ENCODE data around the gene ACOXL.
"Not testable (repeated sequence)": the region's sequence is repeated elsewhere in the genome, so short reads cannot be mapped to it uniquely, and the experiment has no call there.

Gene ACOXL

DNA sequence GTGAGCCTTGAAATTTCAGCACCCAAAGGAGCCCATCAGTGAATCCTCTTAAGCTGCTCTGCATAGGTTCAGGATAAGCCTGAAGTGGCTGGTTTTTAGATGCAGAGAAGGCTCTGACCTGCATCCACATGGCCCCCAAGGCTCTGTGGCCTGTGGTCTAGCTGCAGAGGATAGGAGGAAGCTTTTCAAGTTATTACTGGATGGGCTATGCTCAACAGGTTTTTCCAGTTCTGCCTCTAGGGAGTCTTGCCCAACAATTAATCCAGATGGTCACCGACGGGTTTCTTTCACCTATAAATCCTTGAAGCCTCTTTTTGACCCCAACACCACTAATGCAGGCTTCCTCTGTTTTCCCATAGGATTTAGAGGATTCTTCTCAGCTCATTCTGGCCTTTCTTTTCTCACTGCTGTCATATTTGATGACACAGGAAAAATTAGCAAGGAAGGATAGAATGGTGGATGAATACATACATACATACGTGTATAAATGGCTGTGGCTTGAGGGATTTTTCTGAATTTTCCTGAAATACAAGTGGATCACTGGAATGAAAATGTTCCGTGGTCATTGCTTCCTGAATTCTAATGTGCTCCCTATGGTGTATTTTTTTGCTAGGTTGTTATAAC lies 336.2 kb downstream of the ACOXL start:
- in situ Hi-C loops (cut with MboI; ENCODE audit: low sequenced_read_pairs, unreplicated experiment), result no loop called here
- TF ChIP-seq, protein P1, sequence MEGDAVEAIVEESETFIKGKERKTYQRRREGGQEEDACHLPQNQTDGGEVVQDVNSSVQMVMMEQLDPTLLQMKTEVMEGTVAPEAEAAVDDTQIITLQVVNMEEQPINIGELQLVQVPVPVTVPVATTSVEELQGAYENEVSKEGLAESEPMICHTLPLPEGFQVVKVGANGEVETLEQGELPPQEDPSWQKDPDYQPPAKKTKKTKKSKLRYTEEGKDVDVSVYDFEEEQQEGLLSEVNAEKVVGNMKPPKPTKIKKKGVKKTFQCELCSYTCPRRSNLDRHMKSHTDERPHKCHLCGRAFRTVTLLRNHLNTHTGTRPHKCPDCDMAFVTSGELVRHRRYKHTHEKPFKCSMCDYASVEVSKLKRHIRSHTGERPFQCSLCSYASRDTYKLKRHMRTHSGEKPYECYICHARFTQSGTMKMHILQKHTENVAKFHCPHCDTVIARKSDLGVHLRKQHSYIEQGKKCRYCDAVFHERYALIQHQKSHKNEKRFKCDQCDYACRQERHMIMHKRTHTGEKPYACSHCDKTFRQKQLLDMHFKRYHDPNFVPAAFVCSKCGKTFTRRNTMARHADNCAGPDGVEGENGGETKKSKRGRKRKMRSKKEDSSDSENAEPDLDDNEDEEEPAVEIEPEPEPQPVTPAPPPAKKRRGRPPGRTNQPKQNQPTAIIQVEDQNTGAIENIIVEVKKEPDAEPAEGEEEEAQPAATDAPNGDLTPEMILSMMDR (IDR thresholded peaks at IDR 0.05; ENCODE audit: borderline replicate concordance, control extremely low read depth, extremely low read depth, insufficient read depth, missing control alignments), result no peak
- no peak for DNase-seq (ENCODE audit: low spot score)

DNA sequence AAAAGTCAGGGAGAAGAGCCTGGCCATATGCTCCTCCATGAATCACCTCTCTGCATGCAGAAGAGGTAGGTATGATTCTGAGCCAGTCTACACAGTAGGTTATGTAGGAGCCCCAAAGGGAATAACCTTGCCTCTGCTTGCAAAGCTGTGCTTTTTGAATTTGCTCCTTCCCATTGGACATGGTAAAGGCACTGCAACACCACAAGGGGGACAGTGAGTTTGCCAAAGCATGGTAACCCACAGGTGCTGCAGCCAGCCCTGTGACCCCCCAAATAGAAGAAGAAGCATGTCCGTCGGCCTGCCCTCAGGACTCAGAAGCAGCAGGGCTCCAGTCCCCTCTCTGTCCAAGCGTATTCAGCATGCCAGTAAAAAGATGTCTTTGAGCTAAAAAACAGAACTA lies 337.3 kb downstream of the ACOXL start:
- no peak for DNase-seq (ENCODE audit: low spot score)
- in situ Hi-C loops (cut with MboI; ENCODE audit: low sequenced_read_pairs, unreplicated experiment), result no loop called here
- TF ChIP-seq, protein P1 (IDR thresholded peaks at IDR 0.05; ENCODE audit: borderline replicate concordance, control extremely low read depth, extremely low read depth, insufficient read depth, missing control alignments), result no peak

DNA sequence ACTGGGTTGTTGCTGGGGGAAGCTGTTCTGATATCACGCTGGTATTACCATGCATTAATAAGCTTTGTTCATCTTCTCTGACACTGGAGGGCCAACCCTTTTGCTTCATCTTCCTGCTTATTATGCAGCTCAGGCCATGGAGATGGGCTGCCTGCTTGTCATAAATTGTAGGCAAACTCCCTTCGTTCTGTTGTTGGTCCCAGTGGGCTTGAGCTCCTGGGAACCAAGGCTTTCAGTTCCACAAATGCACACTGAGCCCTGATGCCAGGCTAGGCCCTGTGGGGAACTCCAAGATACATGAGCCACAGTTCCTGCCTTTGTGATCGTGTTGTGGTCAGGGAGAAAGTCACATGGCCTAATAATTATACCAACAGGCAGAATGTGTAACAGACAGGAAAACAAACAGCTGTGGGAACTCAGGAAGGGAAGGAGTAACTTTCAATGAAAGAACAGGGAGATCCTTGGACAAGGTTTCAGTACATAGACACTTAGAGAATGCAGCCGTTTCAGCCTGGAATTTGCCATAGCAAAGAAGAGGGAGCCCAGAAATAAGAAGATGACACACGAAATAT lies 339.3 kb downstream of the ACOXL start:
- TF ChIP-seq, protein P1 (IDR thresholded peaks at IDR 0.05; ENCODE audit: borderline replicate concordance, control extremely low read depth, extremely low read depth, insufficient read depth, missing control alignments), result no peak
- no peak for DNase-seq (ENCODE audit: low spot score)
- in situ Hi-C loops (cut with MboI; ENCODE audit: low sequenced_read_pairs, unreplicated experiment), result no loop called here

DNA sequence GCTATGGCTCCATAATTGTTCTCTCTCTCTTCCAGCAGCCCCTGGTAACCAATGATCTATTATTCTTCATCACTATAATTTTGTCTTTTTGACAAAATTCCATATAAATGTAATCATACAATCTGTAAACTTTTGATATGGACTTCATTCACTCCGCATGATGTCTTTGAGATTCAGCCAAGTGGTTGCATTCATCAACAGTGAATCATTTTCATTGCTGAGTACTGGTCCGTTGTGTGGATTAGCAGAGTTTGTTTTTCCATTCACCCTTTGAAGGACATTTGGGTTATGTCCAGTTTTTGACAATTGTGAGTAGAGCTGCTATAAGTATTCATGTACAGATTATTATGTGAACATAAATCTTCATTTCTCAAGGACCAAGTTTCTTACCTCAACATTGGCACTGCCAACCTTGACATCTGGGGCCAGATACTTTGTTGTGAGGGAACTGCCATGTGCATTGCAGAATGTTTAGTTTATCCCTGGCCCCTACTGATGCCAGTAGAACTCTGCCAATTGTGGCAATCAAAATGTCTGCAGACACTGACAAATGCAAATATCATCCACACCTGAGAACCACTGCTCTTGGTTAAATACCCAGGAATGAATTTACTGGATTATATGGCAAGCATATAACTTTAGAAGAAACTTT lies 340.0 kb downstream of the ACOXL start:
- TF ChIP-seq, protein P1 (IDR thresholded peaks at IDR 0.05; ENCODE audit: borderline replicate concordance, control extremely low read depth, extremely low read depth, insufficient read depth, missing control alignments), result no peak
- DNase-seq (ENCODE audit: low spot score), result no peak
- in situ Hi-C loops (cut with MboI; ENCODE audit: low sequenced_read_pairs, unreplicated experiment), result no loop called here

DNA sequence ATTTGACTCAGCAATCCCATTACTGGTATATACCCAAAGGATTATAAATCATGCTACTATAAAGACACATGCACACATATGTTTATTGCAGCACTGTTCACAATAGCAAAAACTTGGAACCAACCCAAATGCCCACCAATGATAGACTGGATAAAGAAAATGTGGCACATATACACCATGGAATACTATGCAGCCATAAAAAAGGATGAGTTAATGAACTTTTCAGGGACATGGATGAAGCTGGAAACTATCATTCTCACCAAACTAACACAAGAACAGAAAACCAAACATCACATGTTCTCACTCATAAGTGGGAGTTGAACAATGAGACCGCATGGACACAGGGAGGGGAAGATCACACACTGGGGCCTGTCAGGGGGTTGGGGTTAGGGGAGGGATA lies 350.3 kb downstream of the ACOXL start:
- in situ Hi-C loops (cut with MboI; ENCODE audit: low sequenced_read_pairs, unreplicated experiment); DNase-seq (ENCODE audit: low spot score): not testable (repeated sequence)

DNA sequence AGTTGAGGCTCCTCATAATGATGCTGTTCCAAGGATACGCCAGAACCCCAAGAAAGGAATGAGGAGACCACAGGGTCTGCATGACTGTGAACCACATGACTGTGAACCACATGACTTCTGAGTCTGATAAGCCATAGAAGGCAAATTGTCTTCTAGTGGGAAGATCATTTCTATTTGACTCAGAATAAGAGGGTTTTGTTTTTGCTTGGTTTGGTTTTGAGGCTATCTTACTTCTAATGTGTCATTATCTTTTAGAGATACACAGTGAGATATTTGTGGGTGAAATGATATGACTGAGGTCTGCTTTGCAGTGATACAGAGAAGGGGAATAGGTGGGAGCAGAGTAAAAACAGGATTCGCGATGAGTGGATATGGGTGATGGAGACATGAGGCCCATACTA lies 359.4 kb downstream of the ACOXL start:
- TF ChIP-seq, protein P1 (IDR thresholded peaks at IDR 0.05; ENCODE audit: borderline replicate concordance, control extremely low read depth, extremely low read depth, insufficient read depth, missing control alignments), result no peak
- in situ Hi-C loops (cut with MboI; ENCODE audit: low sequenced_read_pairs, unreplicated experiment), result no loop called here
- DNase-seq (ENCODE audit: low spot score), result no peak

DNA sequence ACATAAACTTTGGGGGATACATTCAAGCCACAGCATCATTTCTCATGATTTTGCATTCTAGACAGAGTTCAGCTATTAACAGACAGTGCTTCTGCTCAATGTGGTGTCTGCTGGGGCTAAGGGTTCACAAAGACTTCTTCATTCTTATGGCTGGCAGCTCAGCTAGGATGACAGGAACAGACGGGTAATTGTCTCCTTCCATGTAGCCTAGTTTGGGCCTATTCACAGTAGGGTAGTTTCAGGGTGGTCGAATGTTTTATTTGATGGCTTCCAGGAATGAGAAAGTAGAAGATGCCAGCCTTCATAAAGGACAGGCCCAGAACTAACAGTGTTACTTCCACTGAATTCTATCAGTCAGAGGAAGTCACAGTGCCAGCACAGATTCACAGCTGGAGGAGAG lies 362.3 kb downstream of the ACOXL start:
- TF ChIP-seq, protein P1 (IDR thresholded peaks at IDR 0.05; ENCODE audit: borderline replicate concordance, control extremely low read depth, extremely low read depth, insufficient read depth, missing control alignments), result no peak
- no peak for DNase-seq (ENCODE audit: low spot score)
- in situ Hi-C loops (cut with MboI; ENCODE audit: low sequenced_read_pairs, unreplicated experiment), result no loop called here

Measured in GM13976 (cell line).